K562 (cell line): ENCODE data around the gene CLDND2. TPM values are rescaled to one million over a fixed set of nuclear protein-coding genes. Genes with fewer than 3 reads are reported as not detected.

ENCODE experiments used
- BRD4 ChIP-seq: fragments of 200-600 bp; sonication (generic); IDR thresholded peaks from 2 replicates; pipeline ENCODE4 v1.6.1; 2017; ENCODE audit warnings: inconsistent platforms
- CBX2 ChIP-seq: fragments of 200-600 bp; sonication (generic); IDR thresholded peaks from one replicate; pipeline ENCODE4 v1.6.1; 2012; ENCODE audit warnings: mild to moderate bottlenecking, low read length, inconsistent platforms; ENCODE audit not compliant: insufficient read depth, poor library complexity, severe bottlenecking
- CHD1 ChIP-seq: fragments of 200-600 bp; sonication (generic); IDR thresholded peaks from one replicate; pipeline ENCODE4 v1.6.1; 2012; ENCODE audit warnings: mild to moderate bottlenecking, moderate library complexity, low read length, inconsistent platforms
- COPS2 ChIP-seq: fragments of 450-650 bp; conservative IDR thresholded peaks from 2 replicates; pipeline ENCODE4 v1.6.1; 2016; ENCODE audit warnings: mild to moderate bottlenecking, moderate library complexity
- E2F1 ChIP-seq: sonication (generic); formaldehyde crosslinking; IDR thresholded peaks from 2 replicates; pipeline ENCODE4 v1.8.1; 2023; ENCODE audit warnings: mild to moderate bottlenecking, missing genetic modification reagents, moderate library complexity
- ELF4 ChIP-seq: fragments of 450-650 bp; formaldehyde crosslinking; IDR thresholded peaks from 2 replicates; pipeline ENCODE4 v1.4.0; 2022; ENCODE audit warnings: missing genetic modification characterization
- ELK1 ChIP-seq: sonication (generic); formaldehyde crosslinking; IDR thresholded peaks from 2 replicates; pipeline ENCODE4 v1.8.1; 2022; ENCODE audit warnings: missing genetic modification reagents
- ESRRA ChIP-seq: fragments of 450-650 bp; IDR thresholded peaks from 2 replicates; pipeline ENCODE4 v1.6.1; 2014; ENCODE audit warnings: low read depth, mild to moderate bottlenecking, moderate library complexity, borderline replicate concordance
- PCBP2 ChIP-seq: fragments of 200-400 bp; formaldehyde crosslinking; IDR thresholded peaks from 2 replicates; pipeline ENCODE4 v1.6.1; 2018; ENCODE audit warnings: low read length, low read depth, mild to moderate bottlenecking, moderate library complexity; ENCODE audit not compliant: poor library complexity, severe bottlenecking
- PREB ChIP-seq: sonication (generic); formaldehyde crosslinking; IDR thresholded peaks from 2 replicates; pipeline ENCODE4 v1.8.1; 2023; ENCODE audit warnings: mild to moderate bottlenecking, missing genetic modification reagents
- PTBP1 ChIP-seq: fragments of 200-400 bp; formaldehyde crosslinking; IDR thresholded peaks from 2 replicates; pipeline ENCODE4 v1.6.1; 2017; ENCODE audit warnings: low read depth, low read length
- SIN3B ChIP-seq: fragments of 450-650 bp; IDR thresholded peaks from 2 replicates; pipeline ENCODE4 v1.6.1; 2017; ENCODE audit warnings: low read depth, mild to moderate bottlenecking, moderate library complexity
- SIX5 ChIP-seq, 2 experiments: IDR thresholded peaks; 2 replicates each; pipeline ENCODE4 v1.6.1; 2011; ENCODE audit warnings: low read length in 2 of 2, borderline replicate concordance in 1 of 2, low read depth in 1 of 2, mild to moderate bottlenecking in 1 of 2, moderate library complexity in 1 of 2; ENCODE audit not compliant: insufficient read depth in 1 of 2
- SRSF7 ChIP-seq: fragments of 200-400 bp; formaldehyde crosslinking; optimal IDR thresholded peaks from 2 replicates; pipeline ENCODE3; 2017; ENCODE audit warnings: mild to moderate bottlenecking, low read depth, low read length
- SRSF9 ChIP-seq: fragments of 200-400 bp; formaldehyde crosslinking; IDR thresholded peaks from 2 replicates; pipeline ENCODE4 v1.6.1; 2017; ENCODE audit warnings: low read depth, low read length, borderline replicate concordance
- TCF3 ChIP-seq: sonication (generic); formaldehyde crosslinking; IDR thresholded peaks from 2 replicates; pipeline ENCODE4 v1.4.0; 2020; ENCODE audit warnings: mild to moderate bottlenecking, missing genetic modification reagents
- polyA plus RNA-seq, 8 experiments: library from polyadenylated mRNA; depleted of rRNA in 4 of 8; stranded (reverse) in 5 of 8; unstranded in 3 of 8; fragments of >200 nt; fragmentation: Nextera tagmentation in 2 of 8; fragmentation: Illumina TruSeq in 1 of 8; extraction: Ambion mirVana in 2 of 8; extraction: Trizol in 1 of 8; gene quantifications; 2 replicates each; pipeline versions ENCODE4 v1.2.1 to v1.2.3, GENCODE V29; 2011 to 2014; ENCODE audit warnings: inconsistent platforms in 1 of 8, missing spikeins in 1 of 8
- total RNA-seq, 7 experiments: library from RNA; depleted of rRNA in 6 of 7; stranded (reverse); fragments of >200 nt in 6 of 7; fragmentation: Illumina TruSeq in 2 of 7; extraction: Trizol in 2 of 7; gene quantifications; 2 replicates each; pipeline versions ENCODE4 v1.2.1 to v1.2.3, GENCODE V29; 2011 to 2021; ENCODE audit warnings: low replicate concordance in 1 of 7
- TF ChIP-seq, protein P1 (sequence below): sonication (generic); formaldehyde crosslinking; IDR thresholded peaks from 2 replicates; pipeline ENCODE4 v1.8.0; 2022; ENCODE audit warnings: mild to moderate bottlenecking, missing genetic modification reagents
- TF ChIP-seq, protein P2 (sequence below): fragments of 450-650 bp; conservative IDR thresholded peaks from 2 replicates; pipeline ENCODE4 v1.6.1; 2016; ENCODE audit warnings: missing genetic modification characterization, low read depth, mild to moderate bottlenecking, missing compliant biosample characterization, moderate library complexity
- TF ChIP-seq, protein P3 (sequence below): sonication (generic); formaldehyde crosslinking; IDR thresholded peaks from 2 replicates; pipeline ENCODE4 v1.8.0; 2022; ENCODE audit warnings: missing genetic modification reagents, mild to moderate bottlenecking, moderate library complexity, borderline replicate concordance

CLDND2 gene
- total and polyA plus RNA-seq, 9 of the 15 experiments (the other 6 are each of a cell fraction or from before 2014, with no cell fraction given), result 0.45 to 4.0 (median 1.2) TPM; not detected in 3

DNA sequence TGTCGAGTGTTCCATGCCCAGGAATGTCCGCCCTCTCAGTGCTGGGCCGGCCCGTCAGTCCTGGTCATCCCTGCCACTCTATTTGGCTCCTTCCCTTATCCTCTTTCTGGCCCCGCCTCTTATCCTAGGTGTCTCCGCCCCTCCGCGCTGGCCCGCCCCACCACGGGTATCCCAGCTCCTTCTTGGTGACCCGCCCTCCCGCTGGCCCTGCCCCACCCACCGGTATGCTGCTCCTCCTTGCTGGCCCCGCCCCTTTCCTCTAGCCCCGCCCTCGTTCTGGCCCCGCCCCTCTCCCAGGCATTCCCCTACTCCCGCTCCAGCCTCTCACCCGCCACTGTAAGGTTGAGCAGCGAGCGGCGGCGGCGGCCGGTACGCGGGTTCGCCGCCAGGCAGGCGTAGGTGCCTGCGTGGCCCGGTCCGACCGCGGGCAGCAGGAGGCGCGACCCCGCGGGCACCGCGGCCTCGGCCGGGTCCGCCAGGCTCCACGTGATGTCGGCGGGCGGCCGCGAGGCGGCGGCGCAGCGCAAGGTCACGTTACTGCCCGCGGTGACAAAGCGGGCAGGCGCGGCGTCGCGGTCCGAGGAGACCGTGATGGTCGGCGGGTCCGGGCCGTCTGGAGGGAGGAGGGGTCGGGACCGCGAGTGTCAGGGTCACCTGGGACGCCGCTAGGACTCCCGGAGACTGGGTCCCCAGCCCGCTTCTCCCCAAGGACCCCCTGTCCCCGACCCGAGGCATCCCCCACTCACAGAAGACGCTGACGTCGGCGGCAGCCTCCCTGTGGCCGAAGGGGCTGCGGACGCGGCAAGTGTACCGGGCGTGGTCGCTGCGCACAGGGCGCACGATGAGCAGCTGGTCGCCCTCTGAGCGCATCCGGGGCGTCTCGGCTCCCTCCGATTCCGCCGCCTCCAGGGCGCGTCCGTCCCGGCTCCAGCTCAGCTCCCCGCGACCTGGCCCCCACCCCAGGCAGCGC lies 28.8 kb downstream of the CLDND2 start (continued):
- TF ChIP-seq E2F1 (CRISPR knock-in tag) (no peak), PCBP2 (no peak), PREB (CRISPR knock-in tag) (no peak), SRSF9 (no peak), CBX2 (no peak), TCF3 (CRISPR knock-in tag) (no peak), ESRRA (peak; percentile 87; the same call in 1 of the 2 replicates), BRD4 (no peak), ELF4 (no peak), ELK1 (CRISPR knock-in tag) (no peak), SRSF7 (no peak), PTBP1 (no peak), CHD1 (peak; percentile 53), SIN3B (peak; percentile 81), SIX5 (IDR thresholded peaks at IDR 0.05; ENCODE audit: borderline replicate concordance in 1 of 2, insufficient read depth in 1 of 2, low read depth in 1 of 2, low read length in 2 of 2) (no peak), COPS2 (no peak)
- TF ChIP-seq, protein P1, sequence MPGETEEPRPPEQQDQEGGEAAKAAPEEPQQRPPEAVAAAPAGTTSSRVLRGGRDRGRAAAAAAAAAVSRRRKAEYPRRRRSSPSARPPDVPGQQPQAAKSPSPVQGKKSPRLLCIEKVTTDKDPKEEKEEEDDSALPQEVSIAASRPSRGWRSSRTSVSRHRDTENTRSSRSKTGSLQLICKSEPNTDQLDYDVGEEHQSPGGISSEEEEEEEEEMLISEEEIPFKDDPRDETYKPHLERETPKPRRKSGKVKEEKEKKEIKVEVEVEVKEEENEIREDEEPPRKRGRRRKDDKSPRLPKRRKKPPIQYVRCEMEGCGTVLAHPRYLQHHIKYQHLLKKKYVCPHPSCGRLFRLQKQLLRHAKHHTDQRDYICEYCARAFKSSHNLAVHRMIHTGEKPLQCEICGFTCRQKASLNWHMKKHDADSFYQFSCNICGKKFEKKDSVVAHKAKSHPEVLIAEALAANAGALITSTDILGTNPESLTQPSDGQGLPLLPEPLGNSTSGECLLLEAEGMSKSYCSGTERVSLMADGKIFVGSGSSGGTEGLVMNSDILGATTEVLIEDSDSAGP (CRISPR knock-in tag), result no peak
- TF ChIP-seq, protein P2, sequence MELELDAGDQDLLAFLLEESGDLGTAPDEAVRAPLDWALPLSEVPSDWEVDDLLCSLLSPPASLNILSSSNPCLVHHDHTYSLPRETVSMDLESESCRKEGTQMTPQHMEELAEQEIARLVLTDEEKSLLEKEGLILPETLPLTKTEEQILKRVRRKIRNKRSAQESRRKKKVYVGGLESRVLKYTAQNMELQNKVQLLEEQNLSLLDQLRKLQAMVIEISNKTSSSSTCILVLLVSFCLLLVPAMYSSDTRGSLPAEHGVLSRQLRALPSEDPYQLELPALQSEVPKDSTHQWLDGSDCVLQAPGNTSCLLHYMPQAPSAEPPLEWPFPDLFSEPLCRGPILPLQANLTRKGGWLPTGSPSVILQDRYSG (tag), result no peak
- TF ChIP-seq, protein P3, sequence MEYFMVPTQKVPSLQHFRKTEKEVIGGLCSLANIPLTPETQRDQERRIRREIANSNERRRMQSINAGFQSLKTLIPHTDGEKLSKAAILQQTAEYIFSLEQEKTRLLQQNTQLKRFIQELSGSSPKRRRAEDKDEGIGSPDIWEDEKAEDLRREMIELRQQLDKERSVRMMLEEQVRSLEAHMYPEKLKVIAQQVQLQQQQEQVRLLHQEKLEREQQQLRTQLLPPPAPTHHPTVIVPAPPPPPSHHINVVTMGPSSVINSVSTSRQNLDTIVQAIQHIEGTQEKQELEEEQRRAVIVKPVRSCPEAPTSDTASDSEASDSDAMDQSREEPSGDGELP, result peak; percentile 94
